Measurements from ENCODE around the gene OTUB2. TPM values are rescaled to one million over a fixed set of nuclear protein-coding genes. Genes with fewer than 3 reads are reported as not detected.

OTUB2 gene
- total RNA-seq, 2 donors from 2014 or later: 6.3 to 6.7 TPM

DNA sequence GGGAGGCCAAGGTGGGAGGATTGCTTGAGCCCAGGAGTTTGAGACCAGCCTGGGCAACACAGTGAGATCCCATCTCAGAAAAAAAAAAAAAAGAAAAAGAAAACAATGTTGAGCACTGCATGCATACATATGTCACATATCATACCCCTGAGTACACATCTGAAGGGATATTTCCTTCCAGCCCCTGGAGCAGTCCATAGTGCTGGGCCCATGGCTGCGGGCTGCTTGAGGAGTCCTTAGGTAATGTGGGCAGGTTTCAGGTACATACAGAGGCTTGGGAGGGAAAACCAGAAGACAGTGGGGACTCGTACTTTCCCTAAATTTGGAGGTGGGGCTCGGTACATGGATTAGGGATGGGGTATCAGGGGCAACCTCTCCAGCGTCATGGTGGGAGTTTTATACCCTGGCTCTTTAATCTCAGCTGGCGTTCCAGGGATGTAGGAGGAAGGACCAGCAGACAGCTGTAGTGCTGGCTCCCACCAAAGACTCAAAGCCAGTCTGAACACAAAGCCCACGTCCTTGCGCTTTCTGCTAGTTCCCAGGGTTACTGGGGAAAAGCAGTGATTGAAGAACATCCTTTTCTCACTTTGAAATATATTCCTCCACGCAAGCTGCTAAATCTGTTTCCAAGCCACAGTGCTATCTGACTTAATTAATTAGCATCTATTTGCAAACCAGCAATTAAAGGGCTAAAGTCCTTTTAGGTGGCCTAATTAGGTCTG lies 5.2 kb downstream of the OTUB2 start:
- H3K27ac ChIP-seq (ENCODE audit: low read depth, low read length): no peak overlapping the region
- H3K36me3 ChIP-seq (ENCODE audit: control insufficient read depth, insufficient read depth, low read length): no peaks in the 10 kb centered on the region
- Mint-ChIP-seq H3K4me3 (no peak overlapping the region), H3K9me3 (peaks cover 13% of the 10 kb centered on the region), H3K27me3 (ENCODE audit: insufficient read depth) (no peaks in the 10 kb centered on the region), H3K4me1 (peaks cover 10% of the 10 kb centered on the region), H3K36me3 (ENCODE audit: low read depth) (peaks cover 4% of the 10 kb centered on the region), H3K27ac (no peak overlapping the region)
- H3K9ac ChIP-seq (ENCODE audit: extremely low read depth, low read length, poor library complexity, severe bottlenecking): no peak overlapping the region
- no peak for TF ChIP-seq CTCF (conservative IDR thresholded peaks at IDR 0.05)
- H3K9me3 ChIP-seq (ENCODE audit: control insufficient read depth, low read length): peaks cover 10% of the 10 kb centered on the region
- DNase-seq: no peak
- no peaks in the 10 kb centered on the region for H3K27me3 ChIP-seq (ENCODE audit: control insufficient read depth, insufficient read depth, low read length, poor library complexity, severe bottlenecking)
- H3K4me1 ChIP-seq (ENCODE audit: control insufficient read depth, insufficient read depth, low read length): peaks cover 4% of the 10 kb centered on the region
- H3K4me3 ChIP-seq (ENCODE audit: low read length): no peak overlapping the region
- WGBS, 2 experiments (ENCODE audit: insufficient coverage in 1 of 2, insufficient read length in 1 of 2): 90 to 95% methylated on average over 7 to 8 of the region's 8 CpGs

GRCh38 chr14:94031883-94032279 lies 5.7 kb downstream of the OTUB2 start:
- H3K4me1 ChIP-seq (ENCODE audit: control insufficient read depth, insufficient read depth, low read length): peaks cover 4% of the 10 kb centered on the region
- H3K4me3 ChIP-seq (ENCODE audit: low read length): no peak overlapping the region
- TF ChIP-seq CTCF (conservative IDR thresholded peaks at IDR 0.05): no peak
- 97% methylated on average over 6 of the region's 7 CpGs; no CpG with 5 or more reads in 1 of the 2 experiments for WGBS, 2 experiments (ENCODE audit: insufficient coverage in 1 of 2, insufficient read length in 1 of 2)
- peaks cover 10% of the 10 kb centered on the region for H3K9me3 ChIP-seq (ENCODE audit: control insufficient read depth, low read length)
- H3K27me3 ChIP-seq (ENCODE audit: control insufficient read depth, insufficient read depth, low read length, poor library complexity, severe bottlenecking): no peaks in the 10 kb centered on the region
- peaks cover 14% of the 10 kb centered on the region for H3K9me3 Mint-ChIP-seq
- H3K36me3 Mint-ChIP-seq (ENCODE audit: low read depth): peaks cover 4% of the 10 kb centered on the region
- peaks cover 14% of the 10 kb centered on the region for H3K4me1 Mint-ChIP-seq
- no peak overlapping the region for H3K27ac ChIP-seq (ENCODE audit: low read depth, low read length)
- no peak overlapping the region for H3K9ac ChIP-seq (ENCODE audit: extremely low read depth, low read length, poor library complexity, severe bottlenecking)
- no peak for DNase-seq
- no peak overlapping the region for H3K27ac Mint-ChIP-seq
- no peak overlapping the region for H3K4me3 Mint-ChIP-seq
- H3K36me3 ChIP-seq (ENCODE audit: control insufficient read depth, insufficient read depth, low read length): no peaks in the 10 kb centered on the region
- no peaks in the 10 kb centered on the region for H3K27me3 Mint-ChIP-seq (ENCODE audit: insufficient read depth)

GRCh38 chr14:94034886-94035285 lies 8.7 kb downstream of the OTUB2 start:
- Mint-ChIP-seq H3K27me3 (ENCODE audit: insufficient read depth) (no peaks in the 10 kb centered on the region), H3K9me3 (peaks cover 14% of the 10 kb centered on the region), H3K4me1 (peaks cover 9% of the 10 kb centered on the region), H3K4me3 (no peak overlapping the region), H3K36me3 (ENCODE audit: low read depth) (peaks cover 9% of the 10 kb centered on the region), H3K27ac (no peak overlapping the region)
- Histone ChIP-seq H3K9ac (ENCODE audit: extremely low read depth, low read length, poor library complexity, severe bottlenecking) (no peak overlapping the region), H3K4me3 (ENCODE audit: low read length) (peak overlapping the region; percentile 43), H3K36me3 (ENCODE audit: control insufficient read depth, insufficient read depth, low read length) (peaks cover 3% of the 10 kb centered on the region), H3K9me3 (ENCODE audit: control insufficient read depth, low read length) (peaks cover 10% of the 10 kb centered on the region), H3K4me1 (ENCODE audit: control insufficient read depth, insufficient read depth, low read length) (peaks cover 4% of the 10 kb centered on the region), H3K27me3 (ENCODE audit: control insufficient read depth, insufficient read depth, low read length, poor library complexity, severe bottlenecking) (no peaks in the 10 kb centered on the region), H3K27ac (ENCODE audit: low read depth, low read length) (no peak overlapping the region)
- TF ChIP-seq CTCF (conservative IDR thresholded peaks at IDR 0.05): no peak
- 96 to 100% methylated on average over 1 to 3 of the region's 3 CpGs for WGBS, 2 experiments (ENCODE audit: insufficient coverage in 1 of 2, insufficient read length in 1 of 2)
- DNase-seq: no peak

Measured in endodermal cell (in vitro differentiated cells).